HPDE6-E6E7 (cell line): Measurements from ENCODE around the gene DENND2A.
"Not testable (repeated sequence)": the region's sequence is repeated elsewhere in the genome, so short reads cannot be mapped to it uniquely, and the experiment has no call there.

ENCODE experiments used
- DNase-seq: peaks from one replicate; pipeline ENCODE4 v3.0.0; 2011; ENCODE audit warnings: missing footprints; ENCODE audit errors: extremely low spot score

Gene DENND2A

GRCh38 chr7:140673063-140673773 is 32.6 kb upstream of the DENND2A start:
- peak; percentile 67 for DNase-seq

DNA sequence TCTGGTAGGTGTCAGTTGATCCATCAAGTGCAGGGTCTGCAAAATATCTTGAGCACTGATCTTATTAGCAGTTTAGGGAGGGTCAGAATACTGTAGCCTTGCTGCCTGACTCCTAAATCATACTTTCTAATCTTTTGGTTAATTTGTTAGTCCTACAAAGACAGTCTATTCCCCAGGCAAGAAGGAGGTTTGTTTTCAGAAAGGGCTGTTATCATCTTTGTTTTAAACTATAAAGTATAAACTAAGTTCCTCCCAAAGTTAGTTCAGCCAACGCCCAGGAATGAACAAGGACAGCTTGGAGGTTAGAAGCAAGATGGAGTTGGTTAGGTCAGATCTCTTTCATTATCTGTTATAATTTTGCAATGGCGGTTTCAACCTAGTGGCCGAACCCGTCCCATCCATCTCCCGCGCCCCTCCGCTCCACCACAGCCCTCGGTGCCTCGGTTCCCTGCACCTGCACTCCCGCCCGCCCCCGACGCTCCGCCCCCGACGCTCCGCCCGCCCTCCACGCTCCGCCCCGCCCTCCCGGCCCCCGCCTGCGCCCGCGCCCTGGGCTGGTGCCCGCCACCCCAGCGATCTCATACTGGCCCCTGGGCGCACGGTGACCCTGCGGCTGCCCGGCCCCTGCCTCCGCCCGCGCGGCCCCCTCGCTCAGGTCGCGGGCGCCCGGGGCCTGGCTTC is 31.9 kb upstream of the DENND2A start, which contains the start of gene ADCK2:
Gene ADCK2 (plus strand): TSS at position 564 of the 681 bp plus-strand sequence. CDS start 386 bp downstream, outside the sequence.
- peak; percentile 78 for DNase-seq

- DNase-seq = no peak
Measured at GRCh38 chr7:140671966-140672365, 31.4 kb upstream of the DENND2A start.

GRCh38 chr7:140670343-140670935 is 29.8 kb upstream of the DENND2A start:
- DNase-seq = no peak

DNA sequence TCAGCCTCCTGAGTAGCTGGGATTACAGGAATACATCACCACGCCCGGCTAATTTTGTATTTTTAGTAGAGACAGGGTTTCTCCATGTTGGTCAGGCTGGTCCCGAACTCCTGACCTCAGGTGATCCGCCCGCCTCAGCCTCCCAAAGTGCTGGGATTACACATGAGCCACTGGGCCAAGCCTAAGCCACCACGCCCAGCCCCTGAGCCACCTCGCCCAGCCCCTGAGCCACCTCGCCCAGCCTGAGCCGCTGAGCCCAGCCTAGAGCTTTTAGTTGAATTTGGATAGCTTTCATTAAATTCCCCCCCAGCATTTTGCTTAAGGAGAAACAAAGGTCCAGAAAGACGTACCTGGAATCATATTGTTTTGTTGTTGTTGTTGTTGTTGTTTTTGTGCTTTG is 29.2 kb upstream of the DENND2A start:
- not testable (repeated sequence) for DNase-seq

GRCh38 chr7:140669352-140669751 is 28.7 kb upstream of the DENND2A start:
- DNase-seq = no peak

- no peak for DNase-seq
Measured at GRCh38 chr7:140668641-140669040, 28.0 kb upstream of the DENND2A start.

GRCh38 chr7:140667476-140667875 is 26.9 kb upstream of the DENND2A start:
- no peak for DNase-seq

- DNase-seq = not testable (repeated sequence)
Measured at GRCh38 chr7:140662938-140663337, 22.3 kb upstream of the DENND2A start.

DNA sequence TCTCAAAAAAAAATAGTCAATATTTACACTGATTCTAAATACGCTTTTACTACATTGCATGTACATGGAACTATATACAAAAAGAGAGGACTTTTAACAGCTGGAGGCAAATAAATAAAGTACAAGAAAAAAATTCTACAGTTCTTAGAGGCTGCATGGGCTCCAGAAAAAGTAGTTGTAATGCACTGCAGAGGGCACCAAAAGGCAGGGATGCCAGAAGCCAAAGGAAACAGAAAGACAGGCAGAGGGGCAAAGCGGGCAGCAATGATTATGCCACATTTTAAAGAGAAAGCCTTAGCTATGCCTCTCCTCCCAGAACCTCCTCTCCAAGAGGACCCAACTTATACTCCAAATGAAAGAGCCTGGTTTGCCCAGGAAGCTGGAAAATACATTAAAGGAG is 20.5 kb upstream of the DENND2A start:
- no peak for DNase-seq

DNA sequence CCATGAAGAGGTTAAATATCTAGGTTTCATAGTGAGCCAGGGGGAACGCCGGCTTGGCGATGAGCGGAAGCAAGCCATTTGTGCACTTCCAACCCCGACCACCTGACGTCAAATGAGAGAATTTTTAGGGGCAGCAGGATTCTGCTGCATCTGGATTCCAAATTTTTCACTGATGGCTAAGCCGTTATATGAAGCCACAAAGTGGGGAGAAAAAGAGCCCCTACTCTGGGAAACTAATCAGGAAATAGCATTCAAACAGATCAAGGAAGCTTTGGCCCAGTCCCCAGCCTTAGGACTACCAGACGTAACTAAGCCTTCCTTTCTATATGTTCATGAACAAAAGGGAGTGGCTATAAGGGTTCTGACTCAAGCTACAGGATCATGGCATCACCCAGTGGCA is 19.2 kb upstream of the DENND2A start:
- DNase-seq = no peak

- no peak for DNase-seq
Measured at GRCh38 chr7:140657891-140658290, 17.3 kb upstream of the DENND2A start.

GRCh38 chr7:140656548-140657515 is 16.2 kb upstream of the DENND2A start:
- peak; percentile 77 for DNase-seq

DNA sequence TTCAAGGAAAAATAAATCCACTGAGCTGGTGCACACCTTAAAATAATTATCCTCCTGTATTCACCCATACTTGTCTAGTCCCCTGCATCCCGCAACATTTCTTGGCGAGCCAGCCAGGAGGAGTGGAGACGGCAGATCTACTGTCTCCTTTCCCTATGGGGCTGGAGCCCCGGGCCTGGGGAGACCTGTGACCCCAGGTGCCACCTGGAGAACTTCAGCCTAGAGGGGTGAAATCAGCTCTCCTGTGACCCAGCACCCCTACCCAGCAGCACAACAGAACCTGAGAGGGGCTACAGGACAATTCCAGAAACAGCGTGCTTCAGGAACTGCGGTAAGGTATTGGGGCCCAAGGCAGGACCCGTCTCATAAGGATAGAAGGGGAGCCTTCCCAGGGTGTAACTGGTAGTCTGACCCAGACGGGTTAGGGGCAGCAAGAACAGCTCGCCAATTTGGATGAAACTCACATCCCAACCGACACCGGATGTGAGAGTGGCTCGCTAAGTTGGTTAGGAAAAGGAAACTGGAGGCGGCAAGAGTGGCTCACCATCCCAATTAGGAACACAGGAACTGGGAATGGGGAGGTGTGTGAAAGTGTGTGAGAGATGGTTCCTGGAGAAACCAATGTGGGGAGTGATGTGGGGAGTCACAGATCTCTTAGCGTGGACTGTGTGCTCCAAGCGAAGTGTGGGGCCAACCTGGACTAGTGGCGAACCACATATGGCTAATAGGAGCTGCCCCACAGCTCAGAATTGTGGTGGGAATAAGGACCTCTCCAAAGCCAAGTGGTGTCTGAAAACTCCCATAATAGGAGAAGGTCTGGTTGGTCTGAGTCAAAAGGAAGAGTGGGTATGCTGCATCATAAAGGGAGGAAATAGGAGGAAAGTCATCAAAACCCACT is 15.1 kb upstream of the DENND2A start:
- DNase-seq = no peak

GRCh38 chr7:140654661-140655060 is 14.0 kb upstream of the DENND2A start:
- no peak for DNase-seq

- no peak for DNase-seq
Measured at GRCh38 chr7:140654109-140654387, 13.4 kb upstream of the DENND2A start.

- peak; percentile 53 for DNase-seq
Measured at GRCh38 chr7:140653319-140654108, 12.9 kb upstream of the DENND2A start.

DNA sequence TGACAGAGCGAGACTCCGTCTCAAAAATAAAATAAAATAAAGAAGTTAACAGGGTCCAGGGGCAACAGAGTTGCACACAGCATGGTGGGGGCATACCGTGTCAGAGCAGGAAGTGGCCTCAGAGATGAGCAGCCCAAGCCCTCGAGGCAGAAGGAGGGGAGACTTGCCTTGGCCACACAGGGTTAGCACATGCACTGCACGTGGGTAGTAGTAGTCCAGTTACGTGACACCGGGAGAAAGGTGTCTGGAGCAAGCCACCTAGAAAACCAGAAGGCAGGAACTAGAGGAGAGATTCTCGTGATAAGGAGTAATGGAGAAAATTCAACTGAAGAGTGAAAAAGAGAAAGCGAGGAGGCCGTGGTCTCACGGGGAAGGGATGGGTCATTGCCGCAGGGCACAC is 9.8 kb upstream of the DENND2A start:
- DNase-seq = no peak

DNA sequence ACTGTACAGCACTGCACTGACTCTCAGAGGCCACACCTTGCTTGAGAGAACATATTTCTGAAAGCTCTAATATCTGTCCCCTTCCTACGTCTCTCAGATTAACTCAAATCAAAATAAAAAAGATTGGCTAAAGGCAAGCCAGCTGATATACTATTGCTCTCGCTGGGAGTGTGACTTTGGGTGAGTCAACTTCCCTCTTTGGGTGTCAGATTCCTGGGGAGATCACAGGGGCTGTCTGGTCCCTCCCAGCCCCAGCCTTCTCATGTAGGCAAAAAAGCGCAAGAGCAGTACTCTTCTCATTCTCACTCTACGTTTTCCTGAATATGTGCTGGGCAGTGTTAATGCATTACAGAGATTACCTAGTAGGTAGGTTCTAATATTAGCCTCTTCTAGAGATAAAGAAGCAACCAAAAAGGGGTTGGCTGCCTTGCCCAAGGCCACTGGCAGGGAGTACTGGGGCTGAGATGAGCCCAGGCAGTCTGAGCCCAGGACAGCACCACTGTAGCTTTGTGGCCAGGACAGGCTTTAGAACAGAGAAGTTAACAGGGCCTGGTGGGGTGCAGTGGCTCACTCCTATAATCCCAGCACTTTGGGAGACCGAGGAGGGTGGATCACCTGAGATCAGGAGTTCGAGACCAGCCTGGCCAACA is 9.1 kb upstream of the DENND2A start:
- no peak for DNase-seq
